ENCODE results near the gene NEXMIF. TPM values are rescaled to one million over a fixed set of nuclear protein-coding genes. Genes with fewer than 3 reads are reported as not detected.
"Not testable (repeated sequence)": the region's sequence is repeated elsewhere in the genome, so short reads cannot be mapped to it uniquely, and the experiment has no call there.

Gene NEXMIF
- total RNA-seq = under 0.01 TPM in 1 of 2 replicates, not detected in the other
- polyA plus RNA-seq = under 0.01 TPM in 1 of 2 replicates, not detected in the other
- polyA plus RNA-seq (2012) = not detected in 2 replicates
- not detected in 2 replicates for polyA minus RNA-seq (ENCODE audit: low replicate concordance)

DNA sequence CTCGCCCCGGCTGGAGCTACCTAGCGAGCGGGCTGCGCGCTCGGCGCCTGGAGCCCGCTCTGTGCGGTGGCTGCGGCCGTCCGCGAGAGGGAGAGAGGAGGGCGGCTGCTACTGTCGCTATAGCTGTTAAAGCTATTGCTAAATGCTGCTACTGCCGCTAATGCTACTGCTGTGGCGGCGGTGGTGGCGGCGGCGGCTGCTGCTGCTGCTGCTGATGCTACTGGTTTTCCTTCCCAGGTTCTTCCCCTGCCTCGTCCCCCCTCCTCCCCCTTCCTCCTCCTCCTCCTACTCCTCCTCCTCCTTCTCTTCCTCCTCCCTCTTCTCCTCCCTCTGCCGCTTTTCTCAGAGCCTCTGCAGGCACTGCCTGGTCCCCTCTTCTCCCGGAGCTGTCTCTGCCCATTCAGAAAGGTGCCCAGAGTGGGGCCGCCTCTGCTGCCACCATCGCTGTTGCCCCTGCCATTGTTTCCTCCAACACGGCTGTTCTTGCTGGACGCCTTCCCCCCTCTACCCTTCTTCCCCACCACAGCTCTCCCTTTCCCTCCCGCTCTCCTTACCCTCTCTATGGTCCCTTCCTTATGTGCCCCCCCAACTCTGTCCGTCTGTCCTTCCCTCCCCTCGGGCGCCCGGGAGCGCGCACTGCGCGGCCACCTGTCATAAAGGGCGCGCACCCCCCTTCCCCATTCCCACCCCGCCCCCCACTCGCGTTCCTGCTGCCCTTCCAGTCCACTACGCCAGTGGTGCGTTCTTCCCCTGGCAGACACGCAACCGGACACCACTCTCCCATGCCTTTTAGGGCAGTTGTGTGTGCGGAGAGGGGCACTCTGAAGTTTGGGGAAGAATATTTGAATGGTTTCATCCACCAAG is at the start of gene NEXMIF:
NEXMIF (minus strand) TSS at position 228 of the 864 bp plus-strand sequence.
- TF ChIP-seq CTCF (conservative IDR thresholded peaks at IDR 0.05 in 1 of 2, IDR thresholded peaks at IDR 0.05 in 1 of 2; ENCODE audit: low read depth in 1 of 2, low read length in 2 of 2) (no peak), EZH2 (IDR thresholded peaks at IDR 0.05; ENCODE audit: low read length, missing control alignments) (no peak)
- H3K4me3 ChIP-seq (replicated peaks in 1 of 4; ENCODE audit: control extremely low read depth in 1 of 4, insufficient read depth in 1 of 4, low read depth in 3 of 4, low read length in 4 of 4) = peak within 1 kb of the TSS in 1 of 4 experiments; percentile 34
- peak; percentile 1 to 11 for DNase-seq (ENCODE audit: low read depth in 2 of 2)

GRCh38 chrX:74961962-74962361 is 36.7 kb upstream of the NEXMIF start:
- not testable (repeated sequence) for H3K4me3 ChIP-seq (replicated peaks in 1 of 4; ENCODE audit: control extremely low read depth in 1 of 4, insufficient read depth in 1 of 4, low read depth in 3 of 4, low read length in 4 of 4); H3K27me3 ChIP-seq (ENCODE audit: control insufficient read depth, insufficient read depth, low read length); DNase-seq (ENCODE audit: low read depth in 2 of 2); H3K9me3 ChIP-seq (ENCODE audit: control insufficient read depth, insufficient read depth, low read depth, low read length); H3K4me1 ChIP-seq (ENCODE audit: control insufficient read depth, extremely low read depth, insufficient read depth, low read length); H3K9ac ChIP-seq (ENCODE audit: insufficient read depth, low read length); H3K27ac ChIP-seq (ENCODE audit: insufficient read depth, low read length); H3K36me3 ChIP-seq (ENCODE audit: control insufficient read depth, insufficient read depth, low read length); H2AFZ ChIP-seq (ENCODE audit: low read length); H4K20me1 ChIP-seq (ENCODE audit: control insufficient read depth, extremely low read depth, insufficient read depth, low read length); H3K4me2 ChIP-seq (ENCODE audit: extremely low read depth, insufficient read depth, low read length); H3K79me2 ChIP-seq (ENCODE audit: control insufficient read depth, insufficient read depth, low read length)

More for the DNA sequence above, at the start of gene NEXMIF:
- H2AFZ ChIP-seq (ENCODE audit: low read length) = no peak within 1 kb of the TSS
- no peak within 1 kb of the TSS for H3K9ac ChIP-seq (ENCODE audit: insufficient read depth, low read length)
- H3K79me2 ChIP-seq (ENCODE audit: control insufficient read depth, insufficient read depth, low read length) = no peaks in the 10 kb centered on the region
- H3K27ac ChIP-seq (ENCODE audit: insufficient read depth, low read length) = no peak within 1 kb of the TSS
- H3K4me2 ChIP-seq (ENCODE audit: extremely low read depth, insufficient read depth, low read length) = peak within 1 kb of the TSS; percentile 25
- H3K36me3 ChIP-seq (ENCODE audit: control insufficient read depth, insufficient read depth, low read length) = no peaks in the 10 kb centered on the region
- H3K4me1 ChIP-seq (ENCODE audit: control insufficient read depth, extremely low read depth, insufficient read depth, low read length) = no peaks in the 10 kb centered on the region
- no peaks in the 10 kb centered on the region for H3K9me3 ChIP-seq (ENCODE audit: control insufficient read depth, insufficient read depth, low read depth, low read length)
- H4K20me1 ChIP-seq (ENCODE audit: control insufficient read depth, extremely low read depth, insufficient read depth, low read length) = no peaks in the 10 kb centered on the region
- H3K27me3 ChIP-seq (ENCODE audit: control insufficient read depth, insufficient read depth, low read length) = peaks cover 2% of the 10 kb centered on the region

DNA sequence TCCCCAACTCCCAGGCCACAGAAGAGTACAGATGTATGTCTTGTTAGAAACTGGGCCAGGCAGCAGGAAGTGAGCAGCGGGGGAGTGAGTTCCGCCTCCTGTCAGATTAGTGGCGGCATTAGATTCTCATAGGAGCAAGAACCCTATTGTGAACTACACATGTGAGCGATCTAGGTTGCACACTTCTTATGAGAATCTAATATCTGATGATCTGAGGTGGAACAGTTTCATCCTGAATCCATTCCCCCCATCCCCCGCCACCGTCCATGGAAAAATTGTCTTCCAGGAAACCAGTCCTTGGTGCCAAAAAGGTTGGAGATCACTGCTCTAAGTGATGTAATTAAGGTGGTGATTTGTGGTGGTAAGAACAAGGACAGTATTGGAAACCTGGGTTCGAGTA is 24.5 kb upstream of the NEXMIF start:
- H3K4me3 ChIP-seq (replicated peaks in 1 of 4; ENCODE audit: control extremely low read depth in 1 of 4, insufficient read depth in 1 of 4, low read depth in 3 of 4, low read length in 4 of 4) = no peak overlapping the region
- no peaks in the 10 kb centered on the region for H3K36me3 ChIP-seq (ENCODE audit: control insufficient read depth, insufficient read depth, low read length)
- no peak overlapping the region for H3K9ac ChIP-seq (ENCODE audit: insufficient read depth, low read length)
- no peak for DNase-seq (ENCODE audit: low read depth in 2 of 2)
- no peaks in the 10 kb centered on the region for H3K79me2 ChIP-seq (ENCODE audit: control insufficient read depth, insufficient read depth, low read length)
- H3K4me2 ChIP-seq (ENCODE audit: extremely low read depth, insufficient read depth, low read length) = no peak overlapping the region
- no peaks in the 10 kb centered on the region for H3K4me1 ChIP-seq (ENCODE audit: control insufficient read depth, extremely low read depth, insufficient read depth, low read length)
- H3K27ac ChIP-seq (ENCODE audit: insufficient read depth, low read length) = no peak overlapping the region
- H3K27me3 ChIP-seq (ENCODE audit: control insufficient read depth, insufficient read depth, low read length) = no peaks in the 10 kb centered on the region
- H4K20me1 ChIP-seq (ENCODE audit: control insufficient read depth, extremely low read depth, insufficient read depth, low read length) = no peaks in the 10 kb centered on the region
- H2AFZ ChIP-seq (ENCODE audit: low read length) = no peak overlapping the region
- TF ChIP-seq EZH2 (IDR thresholded peaks at IDR 0.05; ENCODE audit: low read length, missing control alignments) = no peak
- no peak for TF ChIP-seq CTCF (conservative IDR thresholded peaks at IDR 0.05 in 1 of 2, IDR thresholded peaks at IDR 0.05 in 1 of 2; ENCODE audit: low read depth in 1 of 2, low read length in 2 of 2)
- no peaks in the 10 kb centered on the region for H3K9me3 ChIP-seq (ENCODE audit: control insufficient read depth, insufficient read depth, low read depth, low read length)

Measured in fibroblast of lung (primary cell).